Esophagus squamous epithelium (tissue), 5 donors: ENCODE data around the gene SPP2. TPM values are rescaled to one million over a fixed set of nuclear protein-coding genes. Genes with fewer than 3 reads are reported as not detected.

Source experiments
- DNase-seq: peaks from one replicate; lab custom pipeline; 2025; lab: John Stamatoyannopoulos, UW
- H3K27ac ChIP-seq, 4 donors: fragments of 200-600 bp; sonication (generic); one replicate each; pipeline ENCODE4 v1.5.1; 2016 to 2019; ENCODE audit warnings: mild to moderate bottlenecking in 1 of 4
- H3K27me3 ChIP-seq, 4 donors: fragments of 200-600 bp; sonication (generic); 1 replicate in 3 of 4; 2 replicates in 1 of 4; pipeline versions ENCODE4 v1.5.1 to v1.6.0; 2017 to 2021; ENCODE audit warnings: antibody characterized with exemption in 1 of 4
- H3K36me3 ChIP-seq, 3 donors: fragments of 200-600 bp; sonication (generic); one replicate each; pipeline ENCODE4 v1.5.1; 2016 to 2019
- H3K4me1 ChIP-seq, 3 donors: fragments of 200-600 bp; sonication (generic); one replicate each; pipeline ENCODE4 v1.5.1; 2017 to 2019
- H3K4me3 ChIP-seq, 4 donors: fragments of 200-600 bp; sonication (generic); 1 replicate in 3 of 4; 2 replicates in 1 of 4; pipeline ENCODE4 v1.5.1; 2016 to 2019; ENCODE audit warnings: mild to moderate bottlenecking in 2 of 4, moderate library complexity in 1 of 4
- H3K9me3 ChIP-seq, 3 donors: fragments of 200-600 bp; sonication (generic); one replicate each; pipeline ENCODE4 v1.5.1; 2016 to 2019
- CTCF ChIP-seq, 6 experiments: fragments of 450-650 bp in 4 of 6; fragments of 200-600 bp in 2 of 6; sonication (generic) in 2 of 6; IDR thresholded peaks; one replicate each; pipeline ENCODE4 v1.5.1; 2016 to 2019; ENCODE audit warnings: antibody characterized with exemption in 6 of 6, mild to moderate bottlenecking in 4 of 6, moderate library complexity in 4 of 6
- POLR2A ChIP-seq, 4 donors: fragments of 450-650 bp; IDR thresholded peaks; one replicate each; pipeline ENCODE4 v1.6.1; 2017; ENCODE audit warnings: antibody characterized with exemption in 4 of 4, mild to moderate bottlenecking in 4 of 4, moderate library complexity in 3 of 4
- WGBS, 2 donors: methylation state at CpG; one replicate each; pipeline ENCODE4 v1.1.5; 2018; 5-methylcytosine and 5-hydroxymethylcytosine counted together
- intact Hi-C: fragments of 100-400 bp; cut with DNase I; formaldehyde crosslinking; loops from one replicate; pipeline ENCODE4 v1.15.0; 2022
- total RNA-seq, 4 donors: library from RNA; depleted of rRNA; stranded (reverse); fragments of >200 nt; gene quantifications; one replicate each; pipeline ENCODE4 v1.1.0, GENCODE V29; 2016
- donor health status: DM: yes; HTN: yes; CAD: no.

Gene SPP2
- total RNA-seq, 4 donors from 2014 or later: not detected

GRCh38 chr2:234047361-234047760, 3.1 kb upstream of the SPP2 start:
- Histone ChIP-seq H3K27me3 (peaks cover 0 to 17% (median 0%) of the 10 kb centered on the region in 4 donors), H3K4me3 (no peak overlapping the region), H3K9me3 (no peaks in the 10 kb centered on the region), H3K4me1 (no peaks in the 10 kb centered on the region), H3K36me3 (no peaks in the 10 kb centered on the region), H3K27ac (no peak overlapping the region)
- TF ChIP-seq POLR2A (IDR thresholded peaks at IDR 0.05): no peak
- no peak for TF ChIP-seq CTCF (IDR thresholded peaks at IDR 0.05)
- DNase-seq: no peak
- intact Hi-C loops: no loop called here

GRCh38 chr2:234048049-234048448, 2.5 kb upstream of the SPP2 start:
- Histone ChIP-seq H3K27me3 (peaks cover 0 to 22% (median 0%) of the 10 kb centered on the region in 4 donors), H3K27ac (no peak overlapping the region), H3K4me1 (no peaks in the 10 kb centered on the region), H3K36me3 (no peaks in the 10 kb centered on the region), H3K9me3 (no peaks in the 10 kb centered on the region), H3K4me3 (no peak overlapping the region)
- WGBS, 2 donors: 39 to 50% methylated on average over 4 of the region's 4 CpGs
- intact Hi-C loops: no loop called here
- no peak for DNase-seq
- no peak for TF ChIP-seq POLR2A (IDR thresholded peaks at IDR 0.05)

- intact Hi-C loops: no loop called here
- Histone ChIP-seq H3K4me1 (no peaks in the 10 kb centered on the region), H3K36me3 (no peaks in the 10 kb centered on the region), H3K4me3 (no peak overlapping the region), H3K9me3 (no peaks in the 10 kb centered on the region), H3K27me3 (peaks cover 0 to 30% (median 0%) of the 10 kb centered on the region in 4 donors), H3K27ac (no peak overlapping the region)
- TF ChIP-seq POLR2A (IDR thresholded peaks at IDR 0.05) (no peak), CTCF (IDR thresholded peaks at IDR 0.05) (no peak)
- no peak for DNase-seq
- WGBS, 2 donors: 82 to 87% methylated on average over 4 of the region's 4 CpGs
These were observed 1.0 kb downstream of the SPP2 start for GRCh38 chr2:234051374-234052070.

GRCh38 chr2:234058881-234059280, 8.4 kb downstream of the SPP2 start:
- Histone ChIP-seq H3K4me1 (no peaks in the 10 kb centered on the region), H3K4me3 (no peak overlapping the region), H3K9me3 (no peaks in the 10 kb centered on the region), H3K36me3 (no peaks in the 10 kb centered on the region), H3K27ac (no peak overlapping the region), H3K27me3 (peaks cover 0 to 29% (median 0%) of the 10 kb centered on the region in 4 donors)
- DNase-seq: no peak
- 73 to 85% methylated on average over 4 of the region's 4 CpGs for WGBS, 2 donors
- TF ChIP-seq CTCF (IDR thresholded peaks at IDR 0.05): no peak
- TF ChIP-seq POLR2A (IDR thresholded peaks at IDR 0.05): no peak
- intact Hi-C loops: no loop called here

- Histone ChIP-seq H3K9me3 (no peaks in the 10 kb centered on the region), H3K27me3 (peaks cover 0 to 21% (median 0%) of the 10 kb centered on the region in 4 donors), H3K27ac (no peak overlapping the region), H3K36me3 (no peaks in the 10 kb centered on the region), H3K4me3 (no peak overlapping the region), H3K4me1 (no peaks in the 10 kb centered on the region)
- 79 to 82% methylated on average over 8 of the region's 8 CpGs for WGBS, 2 donors
- intact Hi-C loops: no loop called here
- no peak for TF ChIP-seq CTCF (IDR thresholded peaks at IDR 0.05)
- TF ChIP-seq POLR2A (IDR thresholded peaks at IDR 0.05): no peak
- no peak for DNase-seq
These were observed 9.7 kb downstream of the SPP2 start for GRCh38 chr2:234060236-234060635.
